HL-60/S4 (cell line): ENCODE results near the gene ANKFY1.

Experiments used
- in situ Hi-C: fragments of 300-500 bp; cut with MboI; formaldehyde crosslinking; loops from 2 replicates; pipeline ENCODE4 v1.14.3; 2022; ENCODE audit warnings: low sequenced_read_pairs

The ANKFY1 gene

DNA sequence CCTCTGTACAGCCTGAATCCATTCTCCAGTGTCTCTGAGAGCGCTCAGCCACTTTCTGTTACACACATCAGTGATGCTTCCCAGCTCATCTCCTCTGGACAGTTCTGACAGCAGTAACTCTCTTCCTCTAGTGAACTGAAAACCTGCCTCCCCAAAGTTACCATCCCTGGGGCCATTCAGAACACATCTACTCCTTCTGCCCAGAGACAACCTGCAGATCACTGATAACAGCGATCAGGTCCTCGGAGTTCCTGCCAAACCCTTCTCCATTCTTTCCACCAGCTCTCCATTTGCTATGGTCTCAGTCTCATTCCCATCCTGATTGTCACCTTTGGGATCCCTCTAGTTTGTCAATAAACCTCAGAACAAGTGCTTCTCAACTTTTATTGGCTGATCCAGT is 128.3 kb downstream of the ANKFY1 start:
- in situ Hi-C loops, result no loop called here

DNA sequence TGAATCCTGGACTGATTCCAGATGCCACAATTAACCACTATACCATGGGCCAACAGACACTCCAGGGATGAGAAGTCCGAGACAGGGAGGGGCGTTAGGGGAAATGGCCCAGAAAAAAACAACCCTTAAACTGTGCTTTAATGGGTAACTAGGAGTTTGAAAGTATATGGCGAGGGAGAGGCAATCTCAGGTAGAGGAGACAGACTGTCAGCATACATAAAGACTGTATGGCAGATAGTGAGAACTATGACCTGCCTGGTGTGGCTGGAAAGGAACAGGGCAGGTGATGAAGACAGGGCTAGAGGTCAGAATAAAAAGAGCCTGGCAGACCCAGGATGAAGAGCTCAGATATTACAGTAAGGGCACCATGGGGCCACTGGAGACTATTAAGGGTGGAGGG is 129.1 kb downstream of the ANKFY1 start:
- in situ Hi-C loops, result no loop called here

DNA sequence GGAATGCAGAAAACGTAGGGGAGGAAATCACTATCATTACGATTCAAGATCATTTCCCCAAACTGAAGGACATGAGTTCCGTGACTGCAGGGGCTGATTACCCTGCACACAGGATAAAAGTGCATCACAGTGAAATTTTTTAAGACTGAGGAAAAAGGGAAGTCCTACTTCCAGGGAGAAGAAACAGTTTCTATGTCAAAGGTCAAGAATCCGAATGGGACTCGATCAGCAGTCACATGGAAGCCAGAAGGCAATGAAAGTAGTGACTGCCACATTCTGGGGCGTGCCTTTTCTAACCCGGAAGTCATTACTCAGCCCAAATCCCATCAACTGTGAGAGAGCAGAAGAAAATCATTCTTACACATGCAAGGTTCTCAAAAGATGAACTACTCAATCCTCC is 133.1 kb downstream of the ANKFY1 start:
- in situ Hi-C loops, result no loop called here

DNA sequence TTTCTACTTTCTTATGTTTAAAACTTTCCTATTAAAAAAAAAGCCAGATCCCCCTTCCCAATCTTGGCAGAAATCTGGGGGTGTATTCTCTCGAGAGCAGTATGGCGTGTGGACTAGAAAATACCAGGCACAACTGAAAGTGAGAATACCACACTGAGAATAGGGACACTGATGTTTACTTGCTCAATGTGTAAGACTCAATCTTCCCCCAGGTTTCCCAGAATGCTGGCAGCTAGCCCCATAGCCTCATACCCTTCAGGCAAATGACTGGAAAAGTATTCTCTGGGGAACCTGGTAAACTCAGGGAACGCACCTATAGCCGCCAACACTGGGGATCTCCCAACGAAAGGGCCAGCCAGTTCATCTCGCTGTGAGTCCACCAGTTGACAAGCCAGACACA is 136.2 kb downstream of the ANKFY1 start:
- in situ Hi-C loops, result no loop called here

DNA sequence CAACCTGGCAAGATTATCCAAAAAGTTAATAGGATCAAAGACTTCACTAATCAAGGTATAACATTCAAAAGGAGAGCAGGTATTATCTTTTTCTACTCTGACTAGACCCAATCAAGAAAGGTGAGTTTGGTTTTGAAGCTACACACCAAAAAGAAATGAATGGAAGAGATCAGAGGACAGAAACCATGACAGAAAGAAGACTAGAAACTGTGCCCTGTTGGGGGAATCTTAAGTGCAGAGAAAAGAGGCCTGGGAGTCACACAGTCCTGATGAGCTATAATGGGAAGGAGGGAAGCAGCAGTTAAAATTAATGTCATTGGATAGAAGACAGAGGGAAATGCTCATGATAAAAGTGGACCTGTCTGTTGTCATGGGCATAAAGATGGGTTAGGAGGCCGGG is 138.2 kb downstream of the ANKFY1 start:
- in situ Hi-C loops, result no loop called here

- in situ Hi-C loops, result no loop called here
These were observed 138.8 kb downstream of the ANKFY1 start for GRCh38 chr17:4124999-4125398.

- in situ Hi-C loops, result no loop called here
These were observed 143.4 kb downstream of the ANKFY1 start for GRCh38 chr17:4120332-4120731.

DNA sequence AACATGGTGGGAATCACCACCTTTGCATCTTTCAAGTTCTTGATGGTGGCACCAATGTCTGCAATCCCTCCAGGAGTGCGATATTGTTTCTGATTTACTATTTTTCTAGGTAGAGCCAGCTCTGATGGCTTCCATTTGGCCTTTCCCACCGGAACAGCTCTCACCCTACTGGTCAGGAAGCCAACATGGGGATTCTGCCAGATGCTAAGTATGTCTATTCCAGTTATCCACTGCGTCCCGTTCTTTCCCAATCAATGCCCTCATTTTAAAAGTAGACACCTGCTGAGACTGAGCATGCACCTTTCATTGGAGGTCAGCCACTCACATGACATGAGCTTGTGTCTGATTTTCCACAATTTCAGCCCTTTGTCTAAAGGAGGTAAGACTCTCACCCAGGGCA is 144.5 kb downstream of the ANKFY1 start:
- in situ Hi-C loops, result no loop called here

DNA sequence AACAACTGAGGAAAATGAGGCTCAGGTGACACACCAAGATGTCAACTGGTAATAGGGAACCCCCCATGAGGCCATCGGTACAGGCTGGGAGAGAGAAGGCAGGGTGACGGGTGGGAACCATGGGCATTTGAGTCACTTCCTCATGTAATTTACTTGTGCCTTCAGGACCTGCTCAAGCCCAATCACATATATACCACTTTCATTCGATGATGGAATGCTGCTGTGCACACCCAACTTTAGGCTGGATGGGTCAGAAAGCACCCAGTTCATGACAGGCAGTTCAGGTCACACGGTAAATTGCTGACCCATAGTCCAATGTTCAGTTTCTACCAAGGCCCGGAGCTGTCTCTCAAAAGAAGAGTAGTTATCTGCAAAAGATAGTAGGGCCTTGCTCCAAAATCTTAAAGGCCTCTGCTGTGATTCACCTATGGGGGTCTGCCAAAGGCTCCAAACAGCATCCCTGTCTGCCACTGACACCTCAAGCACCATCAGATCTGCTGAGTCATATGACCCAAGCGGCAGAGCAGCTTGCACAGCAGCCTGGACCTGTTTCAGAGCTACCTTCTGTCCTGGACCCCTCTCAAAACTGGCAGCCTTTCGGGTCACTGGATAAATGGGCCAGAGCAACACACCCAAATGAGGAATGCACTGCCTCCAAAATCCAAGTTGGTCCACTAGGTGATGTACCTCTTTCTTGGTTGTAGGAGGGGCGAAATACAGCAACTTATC is 145.6 kb downstream of the ANKFY1 start:
- in situ Hi-C loops, result no loop called here

- in situ Hi-C loops, result no loop called here
These were observed 147.3 kb downstream of the ANKFY1 start for GRCh38 chr17:4116516-4116915.
